ENCODE results near the gene NCOR2.

- TF ChIP-seq, protein P1, sequence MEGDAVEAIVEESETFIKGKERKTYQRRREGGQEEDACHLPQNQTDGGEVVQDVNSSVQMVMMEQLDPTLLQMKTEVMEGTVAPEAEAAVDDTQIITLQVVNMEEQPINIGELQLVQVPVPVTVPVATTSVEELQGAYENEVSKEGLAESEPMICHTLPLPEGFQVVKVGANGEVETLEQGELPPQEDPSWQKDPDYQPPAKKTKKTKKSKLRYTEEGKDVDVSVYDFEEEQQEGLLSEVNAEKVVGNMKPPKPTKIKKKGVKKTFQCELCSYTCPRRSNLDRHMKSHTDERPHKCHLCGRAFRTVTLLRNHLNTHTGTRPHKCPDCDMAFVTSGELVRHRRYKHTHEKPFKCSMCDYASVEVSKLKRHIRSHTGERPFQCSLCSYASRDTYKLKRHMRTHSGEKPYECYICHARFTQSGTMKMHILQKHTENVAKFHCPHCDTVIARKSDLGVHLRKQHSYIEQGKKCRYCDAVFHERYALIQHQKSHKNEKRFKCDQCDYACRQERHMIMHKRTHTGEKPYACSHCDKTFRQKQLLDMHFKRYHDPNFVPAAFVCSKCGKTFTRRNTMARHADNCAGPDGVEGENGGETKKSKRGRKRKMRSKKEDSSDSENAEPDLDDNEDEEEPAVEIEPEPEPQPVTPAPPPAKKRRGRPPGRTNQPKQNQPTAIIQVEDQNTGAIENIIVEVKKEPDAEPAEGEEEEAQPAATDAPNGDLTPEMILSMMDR (IDR thresholded peaks at IDR 0.05): no peak
- no peak for TF ChIP-seq POLR2A (IDR thresholded peaks at IDR 0.05)
Measured at GRCh38 chr12:124544983-124545382, 22.4 kb downstream of the NCOR2 start.
